ENCODE measurements around the gene OR2Y1.
"Not testable (repeated sequence)": the region's sequence is repeated elsewhere in the genome, so short reads cannot be mapped to it uniquely, and the experiment has no call there.

OR2Y1 gene

DNA sequence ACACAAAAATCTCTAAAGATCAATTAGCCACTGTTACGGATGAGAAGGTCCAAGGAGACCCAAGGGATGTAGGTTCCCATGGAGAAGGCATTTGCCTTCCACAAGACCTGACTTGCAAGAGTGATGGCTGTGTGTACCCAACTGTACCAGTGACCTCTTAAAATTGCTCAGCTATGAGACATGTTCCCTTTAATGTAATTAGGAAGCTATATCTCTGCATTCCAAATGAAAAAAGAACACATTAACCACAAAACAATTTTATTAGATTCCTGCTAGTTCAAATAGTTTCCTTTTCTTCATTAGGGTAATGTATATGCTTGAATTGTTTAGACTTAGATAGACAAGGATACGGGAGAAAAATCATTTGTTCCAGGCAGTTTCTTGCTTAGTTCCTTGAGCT is 3.3 kb downstream of the OR2Y1 start:
- DNase-seq, result no peak

DNA sequence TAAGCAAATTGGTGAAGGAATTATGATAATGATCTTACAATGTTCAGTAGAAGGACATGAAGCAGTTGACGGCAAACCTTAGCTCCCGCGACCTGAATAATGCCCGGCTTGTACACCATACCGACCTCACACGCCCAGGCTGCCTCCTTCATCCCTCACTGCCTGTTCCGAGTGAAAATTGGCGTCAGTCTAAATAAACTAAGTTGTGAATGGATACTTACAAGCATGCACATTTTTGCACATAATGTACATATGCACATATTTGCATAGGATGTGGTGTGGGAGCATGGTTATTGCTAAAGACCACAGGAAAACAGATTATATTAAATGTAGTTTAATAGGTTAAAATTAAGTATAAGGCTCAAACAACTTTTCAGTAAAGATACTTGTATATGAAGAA is 14.9 kb downstream of the OR2Y1 start:
- no peak for DNase-seq

DNA sequence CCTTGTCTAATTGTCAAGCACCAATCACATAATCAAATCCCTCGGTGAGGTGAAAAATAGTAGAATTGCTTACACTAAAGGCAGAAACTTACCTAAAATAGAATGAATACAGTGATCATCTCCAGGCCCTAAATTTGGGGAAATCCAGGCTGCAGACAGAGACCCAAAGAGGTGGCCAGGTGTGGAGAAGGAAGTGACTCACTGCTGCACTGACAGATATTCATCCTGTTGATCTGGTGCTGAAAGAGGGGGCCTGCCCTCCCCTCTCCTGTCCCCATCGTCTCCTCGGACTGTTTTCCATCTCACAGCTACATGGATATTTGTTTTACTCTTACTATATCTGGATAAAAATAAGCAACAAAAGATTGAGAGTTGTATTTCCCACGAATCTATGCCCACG is 15.9 kb downstream of the OR2Y1 start:
- no peak for DNase-seq

DNA sequence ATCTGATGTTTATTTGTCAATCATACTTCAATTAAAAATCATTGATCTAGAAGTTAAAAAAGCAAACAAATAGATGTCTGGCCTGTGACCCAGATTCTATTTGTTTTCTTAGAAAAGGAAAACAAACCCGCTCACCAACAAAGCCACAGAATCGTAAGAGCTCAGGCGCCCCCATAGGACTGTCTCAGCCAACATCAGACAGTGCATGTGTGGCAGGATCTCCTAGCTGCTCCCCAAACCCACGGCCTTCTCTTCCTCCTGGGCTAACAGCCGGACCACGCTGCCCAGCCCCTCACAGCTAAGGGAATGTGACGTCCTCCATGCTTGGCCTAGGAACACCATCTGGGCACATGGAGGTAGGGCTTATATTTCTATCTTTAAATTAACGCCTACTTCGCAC is 19.4 kb downstream of the OR2Y1 start:
- DNase-seq, result no peak

DNA sequence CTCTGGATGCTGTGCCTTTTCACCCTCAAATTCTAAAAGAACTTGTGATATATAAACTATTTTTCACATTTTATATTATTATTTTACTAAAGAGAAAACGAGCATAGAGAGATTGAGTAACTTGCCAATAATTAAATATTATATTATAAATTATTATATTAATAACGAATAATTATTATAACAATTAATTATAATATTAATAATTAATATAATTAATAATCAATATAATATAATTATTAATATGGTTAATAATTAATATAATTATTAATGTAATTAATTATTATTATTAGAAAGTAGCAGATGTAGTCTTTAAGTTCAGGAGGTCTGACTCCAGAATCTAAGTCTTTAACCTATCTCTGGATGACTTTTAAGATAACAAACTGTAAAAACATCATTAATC is 20.1 kb downstream of the OR2Y1 start:
- DNase-seq, result no peak

DNA sequence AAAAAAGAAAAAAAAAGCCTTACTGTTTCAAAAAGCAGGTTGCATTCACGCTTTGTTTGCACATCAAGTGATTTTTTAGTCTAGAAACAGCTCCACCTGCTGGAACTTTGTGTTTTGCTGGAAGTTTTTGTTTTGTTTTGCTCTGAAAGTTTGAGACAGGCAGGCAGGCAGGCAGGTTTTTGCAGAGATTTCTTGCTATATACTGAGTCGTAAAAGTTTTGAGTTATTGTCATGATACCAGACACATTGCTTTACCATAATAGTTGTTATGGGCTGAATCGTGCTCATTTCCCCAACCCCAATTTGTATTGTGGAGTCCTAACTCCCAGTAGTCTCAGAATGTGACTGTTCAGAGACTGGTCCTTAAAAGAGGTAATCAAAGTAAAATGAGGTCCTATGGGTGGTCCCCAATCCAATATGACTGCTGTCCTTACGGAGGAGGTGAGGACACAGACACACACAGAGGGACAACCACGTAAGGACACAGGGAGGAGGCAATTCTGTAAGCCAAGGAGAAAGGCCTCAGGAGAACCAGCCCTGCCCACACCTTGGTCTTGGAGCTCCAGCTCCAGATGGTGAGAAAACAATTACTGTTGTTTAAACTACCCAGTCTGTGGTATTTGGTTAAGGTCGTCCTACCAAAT is 20.9 kb downstream of the OR2Y1 start:
- DNase-seq, result peak; percentile 7 to 29

DNA sequence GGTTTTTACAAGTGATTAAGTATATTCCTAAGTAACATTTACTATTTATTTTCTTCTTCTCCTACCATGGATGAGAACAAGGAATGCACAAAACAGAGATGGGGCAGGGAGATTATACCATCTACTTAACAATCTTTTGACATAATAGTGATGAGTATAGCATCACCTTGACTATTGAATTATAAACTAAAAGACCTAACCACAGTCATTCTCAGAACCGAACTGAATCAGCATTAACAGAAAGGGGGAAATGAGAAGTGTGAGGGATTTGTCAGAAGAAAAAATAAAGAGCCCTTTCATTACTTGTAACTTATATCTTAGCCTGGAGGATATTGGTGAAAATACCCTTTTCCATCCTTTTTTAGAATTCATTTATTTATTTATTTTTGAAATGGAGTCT is 21.9 kb downstream of the OR2Y1 start:
- DNase-seq, result no peak

DNA sequence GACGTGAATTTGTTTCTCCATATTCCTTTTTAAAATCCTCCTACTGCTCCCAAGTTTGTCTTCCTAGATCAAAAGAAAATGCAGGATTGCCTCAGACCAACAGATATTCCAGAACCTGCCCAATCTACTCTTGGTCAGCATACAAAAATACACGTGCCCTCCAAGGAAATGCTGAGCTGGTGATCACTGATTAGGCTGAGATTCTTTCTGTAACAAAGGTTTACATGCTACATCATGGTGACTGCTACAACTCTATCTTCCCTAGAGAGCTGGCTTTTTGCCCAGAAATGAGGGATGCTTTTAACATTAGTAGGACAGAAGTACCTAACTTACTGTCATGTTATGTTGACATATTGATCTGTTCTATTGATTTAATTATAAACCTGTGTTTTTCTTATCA is 35.5 kb downstream of the OR2Y1 start:
- DNase-seq, result no peak

DNA sequence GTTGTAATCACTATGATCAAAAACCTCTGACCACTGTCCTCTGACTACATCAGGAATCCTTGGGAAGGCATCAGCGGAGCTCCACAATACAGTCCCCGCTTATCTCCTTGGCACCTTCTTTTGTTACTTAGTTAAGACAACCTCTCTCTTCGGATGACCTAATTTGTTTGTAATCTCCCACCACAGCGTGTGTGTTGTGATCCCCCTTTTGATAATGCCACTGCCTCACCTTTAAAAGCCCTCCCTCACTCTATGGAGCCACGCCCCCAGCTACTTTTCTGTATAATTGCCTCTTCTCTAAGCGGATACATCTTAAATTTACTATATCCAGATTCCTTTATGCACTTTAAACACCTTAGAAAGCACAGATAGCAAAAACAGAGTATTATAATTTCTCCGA is 35.9 kb downstream of the OR2Y1 start:
- DNase-seq, result no peak

DNA sequence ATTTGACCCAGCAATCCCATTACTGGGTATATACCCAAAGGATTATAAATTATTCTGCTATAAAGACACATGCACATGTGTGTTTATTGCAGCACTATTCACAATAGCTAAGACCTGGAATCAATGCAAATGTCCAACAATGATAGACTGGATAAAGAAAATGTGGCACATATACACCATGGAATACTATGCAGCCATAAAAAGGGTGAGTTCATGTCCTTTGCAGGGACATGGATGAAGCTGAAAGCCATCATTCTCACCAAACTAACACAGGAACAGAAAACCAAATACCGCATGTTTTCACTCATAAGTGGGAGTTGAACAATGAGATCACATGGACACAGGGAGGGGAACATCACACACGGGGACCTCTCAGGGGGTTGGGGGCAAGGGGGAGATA is 36.5 kb downstream of the OR2Y1 start:
- not testable (repeated sequence) for DNase-seq

DNA sequence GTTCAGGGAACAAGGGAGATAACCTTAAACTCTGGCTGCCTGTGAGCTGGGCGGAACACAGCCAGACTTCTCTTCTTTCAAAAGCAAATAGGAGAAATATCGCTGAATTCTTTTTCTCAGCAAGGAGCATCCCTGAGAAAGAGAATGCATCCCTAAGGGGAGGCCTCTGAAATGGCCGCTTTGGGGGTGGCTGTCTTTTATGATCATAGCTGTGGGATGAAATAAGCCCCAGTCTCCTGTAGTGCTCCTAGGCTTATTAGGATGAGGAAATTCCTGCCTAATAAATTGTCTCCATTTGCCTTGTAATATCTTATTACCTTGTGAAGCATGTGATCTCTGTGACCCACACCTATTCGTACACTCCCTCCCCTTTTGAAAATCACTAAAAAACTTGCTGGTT is 39.4 kb downstream of the OR2Y1 start:
- not testable (repeated sequence) for DNase-seq

DNA sequence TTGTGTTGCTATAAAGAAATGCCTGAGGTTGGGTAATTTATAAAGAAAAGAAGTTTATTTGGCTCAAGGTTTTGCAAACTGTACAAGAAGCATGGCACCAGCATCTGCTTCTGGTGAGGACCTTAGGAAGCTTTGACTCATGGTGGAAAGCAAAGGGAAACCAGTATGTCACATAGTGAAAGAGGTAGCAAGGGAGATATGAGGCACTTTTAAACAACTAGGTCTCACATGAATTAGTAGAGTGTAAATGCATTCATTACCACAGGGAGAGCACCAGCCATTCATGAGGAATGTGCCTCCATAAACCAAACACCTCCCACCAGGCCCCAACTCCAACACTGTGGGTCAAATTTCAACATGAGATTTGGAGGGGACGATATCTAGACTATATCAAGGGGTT is 40.8 kb downstream of the OR2Y1 start:
- no peak for DNase-seq

DNA sequence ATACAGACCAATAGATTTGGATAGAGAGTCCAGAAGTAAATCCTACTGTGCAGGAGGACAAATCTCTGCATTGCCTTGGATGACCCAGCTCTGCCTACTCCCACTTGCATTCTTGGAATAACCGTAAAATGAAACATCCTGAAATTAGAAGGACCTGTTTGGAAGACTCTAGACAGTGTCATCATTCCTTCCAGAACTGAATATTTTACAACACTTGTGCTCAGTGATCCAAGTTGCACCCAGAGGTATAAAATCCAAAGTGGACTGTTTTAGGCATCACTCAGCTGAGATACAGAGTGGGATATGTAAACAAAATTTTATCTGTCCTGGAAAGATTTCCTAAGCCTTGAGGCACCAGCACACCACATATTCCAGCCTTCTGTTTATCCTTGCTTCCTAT is 43.7 kb downstream of the OR2Y1 start:
- DNase-seq, result no peak

DNA sequence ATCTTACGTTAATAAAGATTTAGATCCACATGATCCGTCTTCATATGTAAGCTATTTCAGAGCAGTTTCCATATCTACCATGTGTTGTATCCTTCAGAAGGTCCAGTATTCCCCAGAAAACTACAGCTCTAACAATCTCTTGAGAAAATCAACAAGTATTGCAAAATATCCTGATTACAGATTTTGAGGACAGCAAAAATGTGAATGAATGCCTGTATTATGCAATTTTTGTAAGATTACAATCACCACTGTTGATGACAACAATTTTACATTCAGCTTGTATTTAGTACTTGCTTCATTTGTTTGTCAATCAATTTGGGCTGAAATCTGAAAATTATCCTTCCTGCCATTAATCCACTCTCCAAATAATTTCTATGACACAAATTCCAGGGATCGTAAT is 47.4 kb downstream of the OR2Y1 start:
- DNase-seq, result no peak

DNA sequence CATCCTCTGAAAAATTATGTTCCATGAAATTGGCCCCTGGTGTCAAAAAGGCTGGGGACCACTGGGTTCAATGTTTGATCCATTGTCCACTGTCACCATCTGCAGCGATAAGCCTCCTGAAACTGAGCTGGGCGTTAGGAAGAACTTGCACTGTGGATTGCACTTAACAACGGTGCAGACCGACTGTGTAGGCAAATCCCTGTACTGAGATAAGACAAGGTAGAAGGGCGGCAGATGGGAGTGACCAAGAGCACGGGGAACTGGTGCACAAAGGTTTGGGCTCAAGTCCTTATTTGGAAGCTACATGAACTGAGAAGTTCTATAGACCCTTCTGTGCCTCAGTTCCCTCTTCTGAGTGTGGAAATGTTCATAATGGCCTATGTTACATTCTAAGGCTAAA is 48.8 kb downstream of the OR2Y1 start:
- DNase-seq, result no peak

DNA sequence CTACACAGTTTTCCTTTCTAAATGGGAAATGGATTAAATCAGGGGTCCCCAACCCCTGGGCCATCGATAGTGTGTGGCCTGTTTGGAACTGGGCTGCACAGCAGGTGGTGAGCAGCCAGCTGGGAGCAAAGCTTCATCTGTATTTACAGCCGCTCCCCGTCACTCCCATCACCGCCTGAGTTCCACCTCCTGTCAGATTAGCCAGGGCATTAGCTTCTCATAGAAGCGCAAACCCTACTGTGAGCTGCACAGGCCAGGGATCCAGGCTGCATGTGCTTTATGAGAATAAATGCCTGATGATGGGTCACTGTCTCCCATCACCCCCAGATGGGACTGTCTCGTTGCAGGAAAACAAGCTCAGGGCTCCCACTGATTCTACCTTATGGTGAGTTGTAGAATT is 49.3 kb downstream of the OR2Y1 start:
- DNase-seq, result no peak

DNA sequence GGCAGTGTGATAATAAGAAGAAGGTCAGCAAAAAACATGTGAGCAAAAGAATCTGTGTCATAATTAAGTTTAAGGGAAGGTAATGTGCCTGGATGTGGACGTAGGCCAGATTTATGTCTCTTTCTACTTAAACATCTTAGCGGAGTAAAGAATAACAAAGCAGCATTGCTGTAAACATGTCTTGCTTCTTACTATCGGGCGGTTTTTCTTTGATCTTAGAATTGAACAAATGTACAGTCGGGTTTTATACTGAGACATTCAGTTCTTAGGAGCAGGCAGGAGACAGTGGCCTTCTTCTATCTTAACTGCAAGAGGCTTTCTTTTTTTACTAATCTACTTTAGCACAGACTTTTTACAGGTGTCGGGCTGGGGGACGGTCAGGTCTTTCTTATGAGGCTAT is 50.1 kb downstream of the OR2Y1 start:
- no peak for DNase-seq

All from activated CD4-positive, alpha-beta T cell treated with anti-CD3 and anti-CD28 coated beads, Interleukin-2, amount 50 U/mL, for 48 hours (primary cell).